Putamen (tissue), 1 donor: ENCODE data around the gene PRPF31.

Source experiments
- DNase-seq: peaks from one replicate; pipeline ENCODE4 v3.0.0-alpha.2; 2016; ENCODE audit warnings: low spot score

PRPF31 gene

DNA sequence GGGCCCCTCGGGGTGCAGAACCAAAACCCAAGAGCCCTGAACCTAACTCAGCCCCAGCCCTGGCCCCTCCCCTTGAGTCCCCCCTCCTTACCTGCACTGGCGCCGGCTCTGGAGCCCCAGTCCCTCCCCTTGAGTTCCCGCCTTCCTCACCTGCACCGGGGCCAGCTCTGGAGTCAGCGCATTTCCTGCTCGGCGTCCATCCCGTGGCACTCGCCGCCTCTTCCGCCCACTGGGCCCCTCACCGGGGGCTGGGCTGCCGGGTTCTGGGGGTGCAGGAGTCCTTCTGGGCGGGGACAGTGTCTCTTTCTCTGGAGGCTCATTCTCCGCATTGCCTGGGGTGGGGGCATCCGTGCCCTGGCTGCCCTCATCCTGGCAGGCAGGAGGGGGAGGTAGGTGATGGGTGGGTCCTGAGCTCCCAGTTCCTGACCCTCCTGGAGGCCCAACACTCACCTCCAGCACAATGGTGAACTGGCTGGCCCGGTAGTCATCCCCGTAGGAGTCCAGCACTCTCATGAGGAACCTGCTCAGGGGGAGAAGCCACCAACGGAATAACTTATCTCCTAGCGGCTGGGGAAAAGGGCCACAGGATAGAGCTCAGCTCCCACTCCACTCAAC, 7.6 kb upstream of the PRPF31 start:
- no peak for DNase-seq

GRCh38 chr19:54108496-54108895, 7.1 kb upstream of the PRPF31 start:
- DNase-seq = no peak

GRCh38 chr19:54109651-54110050, 5.9 kb upstream of the PRPF31 start:
- no peak for DNase-seq

GRCh38 chr19:54114340-54115108, 1.0 kb upstream of the PRPF31 start:
- no peak for DNase-seq

- no peak for DNase-seq
Observed at GRCh38 chr19:54121259-54121658, 5.7 kb downstream of the PRPF31 start.

GRCh38 chr19:54123682-54124081, 8.1 kb downstream of the PRPF31 start:
- no peak for DNase-seq

- DNase-seq = no peak
Observed at GRCh38 chr19:54124393-54124792, 8.8 kb downstream of the PRPF31 start.

DNA sequence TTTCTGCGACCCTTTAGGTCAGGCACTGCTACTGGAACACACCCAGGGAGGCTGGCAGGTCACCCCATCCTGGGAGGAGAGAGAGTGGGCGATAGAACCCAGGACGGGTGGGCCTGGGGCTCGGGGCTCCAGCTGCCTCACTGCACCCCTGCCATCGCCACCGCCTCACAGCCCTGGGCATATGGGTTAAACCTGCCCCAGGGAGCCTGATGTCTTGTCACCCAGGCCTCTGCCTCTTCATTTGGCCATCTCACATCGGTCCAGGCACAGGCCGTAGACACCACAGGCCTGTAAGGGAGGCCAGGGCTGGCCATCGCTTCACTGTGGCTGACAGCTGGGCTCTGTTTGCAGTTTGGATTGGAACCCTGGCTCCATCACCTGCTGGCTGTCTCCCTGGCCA, 10.2 kb downstream of the PRPF31 start:
- DNase-seq = no peak

- DNase-seq = no peak
Observed at GRCh38 chr19:54127688-54128440, 12.3 kb downstream of the PRPF31 start.

DNA sequence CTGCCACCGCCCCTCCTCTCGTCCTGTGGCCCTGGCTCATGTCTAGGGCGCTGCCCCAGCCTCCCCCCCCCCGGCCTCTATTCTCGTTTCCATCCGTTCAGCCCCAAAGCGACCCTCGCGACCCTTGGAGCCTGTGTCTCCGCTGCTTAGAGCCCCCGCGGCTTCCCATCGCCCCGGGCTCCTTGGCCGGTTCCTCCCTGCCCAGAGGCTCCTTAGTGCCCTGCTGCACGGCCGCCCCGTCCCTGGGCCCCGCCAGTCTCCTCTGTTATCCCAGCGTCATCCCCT, 12.8 kb downstream of the PRPF31 start:
- DNase-seq = no peak

DNA sequence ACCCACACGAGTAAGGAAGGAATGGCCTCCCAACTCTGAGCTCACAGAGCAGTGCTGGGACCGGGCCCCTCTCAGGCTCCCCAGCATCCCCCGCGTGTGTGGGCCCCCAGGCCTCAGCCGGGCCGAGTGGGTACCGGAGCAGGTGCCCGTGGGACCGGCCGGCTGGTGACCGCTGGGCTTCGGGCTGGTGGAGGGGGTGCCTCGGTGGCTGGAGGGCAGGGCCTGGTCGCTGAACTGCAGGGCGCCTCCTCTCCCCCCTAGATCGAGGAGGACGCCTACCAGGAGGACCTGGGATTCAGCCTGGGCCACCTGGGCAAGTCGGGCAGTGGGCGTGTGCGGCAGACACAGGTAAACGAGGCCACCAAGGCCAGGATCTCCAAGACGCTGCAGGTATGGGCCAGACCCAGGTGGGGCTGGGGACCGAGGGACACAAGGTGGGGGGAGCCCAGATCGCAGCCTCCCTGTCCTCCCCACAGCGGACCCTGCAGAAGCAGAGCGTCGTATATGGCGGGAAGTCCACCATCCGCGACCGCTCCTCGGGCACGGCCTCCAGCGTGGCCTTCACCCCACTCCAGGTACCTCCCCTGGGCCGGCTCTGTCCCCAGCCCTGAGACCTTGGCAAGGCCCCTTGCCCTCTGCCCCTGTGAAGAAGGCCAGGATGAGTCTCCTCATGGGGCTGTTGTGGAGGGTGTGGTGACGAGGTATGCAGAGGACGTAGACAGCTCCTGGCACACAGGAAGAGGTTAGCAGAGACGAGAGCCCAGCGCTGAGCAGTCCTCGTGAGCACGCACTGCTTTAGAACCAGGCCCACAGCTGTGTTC, 13.5 kb downstream of the PRPF31 start:
- no peak for DNase-seq

DNA sequence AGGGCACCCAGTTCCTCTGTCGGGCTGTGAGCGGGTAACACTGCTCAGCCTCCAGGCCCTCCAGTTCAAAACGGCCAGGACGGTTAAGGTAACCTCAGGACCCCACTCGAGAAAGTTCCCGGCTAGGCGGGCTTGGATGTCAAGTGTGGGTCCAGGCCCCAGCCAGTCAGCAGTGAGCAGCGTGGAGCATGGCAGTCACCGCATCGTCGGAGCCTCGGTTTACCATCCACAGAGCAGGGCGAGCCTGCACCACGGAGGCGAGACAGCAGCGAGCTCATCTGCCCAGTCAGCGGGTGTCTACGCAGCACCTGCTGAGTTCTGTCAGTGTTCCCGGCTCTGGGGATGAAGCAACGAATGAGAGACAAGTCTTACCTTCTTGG, 14.1 kb downstream of the PRPF31 start:
- DNase-seq = no peak

- peak; percentile 54 for DNase-seq
Observed at GRCh38 chr19:54133312-54133956, 17.9 kb downstream of the PRPF31 start.

DNA sequence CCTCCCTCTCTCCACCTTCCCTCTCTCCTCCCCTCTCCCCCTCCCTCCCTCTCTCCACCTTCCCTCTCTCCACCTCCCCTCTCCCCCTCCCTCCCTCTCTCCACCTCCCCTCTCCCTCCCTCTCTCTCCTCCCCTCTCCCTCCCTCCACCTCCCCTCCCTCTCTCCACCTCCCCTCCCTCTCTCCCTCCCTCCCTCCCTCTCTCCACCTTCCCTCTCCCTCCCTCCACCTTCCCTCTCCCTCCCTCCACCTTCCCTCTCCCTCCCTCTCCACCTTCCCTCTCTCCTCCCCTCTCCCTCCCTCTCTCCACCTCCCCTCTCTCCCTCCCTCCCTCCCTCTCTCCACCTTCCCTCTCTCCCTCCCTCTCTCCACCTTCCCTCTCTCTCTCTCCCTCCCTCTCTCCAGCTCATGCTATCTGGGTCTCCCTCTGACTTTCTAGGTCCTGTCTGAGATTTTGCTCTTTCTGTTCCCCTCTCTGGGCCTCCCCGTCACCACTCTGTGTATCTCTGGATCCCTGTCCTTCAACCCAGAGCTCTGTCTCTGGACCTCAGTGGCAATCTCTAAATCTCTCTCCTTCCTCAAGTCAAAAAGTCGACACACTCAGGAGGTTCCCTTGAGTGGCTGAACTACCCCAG, 18.5 kb downstream of the PRPF31 start:
- DNase-seq = no peak

GRCh38 chr19:54136086-54136863, 20.7 kb downstream of the PRPF31 start:
- DNase-seq = no peak

GRCh38 chr19:54136864-54137698, 21.5 kb downstream of the PRPF31 start:
- peak; percentile 100 for DNase-seq

DNA sequence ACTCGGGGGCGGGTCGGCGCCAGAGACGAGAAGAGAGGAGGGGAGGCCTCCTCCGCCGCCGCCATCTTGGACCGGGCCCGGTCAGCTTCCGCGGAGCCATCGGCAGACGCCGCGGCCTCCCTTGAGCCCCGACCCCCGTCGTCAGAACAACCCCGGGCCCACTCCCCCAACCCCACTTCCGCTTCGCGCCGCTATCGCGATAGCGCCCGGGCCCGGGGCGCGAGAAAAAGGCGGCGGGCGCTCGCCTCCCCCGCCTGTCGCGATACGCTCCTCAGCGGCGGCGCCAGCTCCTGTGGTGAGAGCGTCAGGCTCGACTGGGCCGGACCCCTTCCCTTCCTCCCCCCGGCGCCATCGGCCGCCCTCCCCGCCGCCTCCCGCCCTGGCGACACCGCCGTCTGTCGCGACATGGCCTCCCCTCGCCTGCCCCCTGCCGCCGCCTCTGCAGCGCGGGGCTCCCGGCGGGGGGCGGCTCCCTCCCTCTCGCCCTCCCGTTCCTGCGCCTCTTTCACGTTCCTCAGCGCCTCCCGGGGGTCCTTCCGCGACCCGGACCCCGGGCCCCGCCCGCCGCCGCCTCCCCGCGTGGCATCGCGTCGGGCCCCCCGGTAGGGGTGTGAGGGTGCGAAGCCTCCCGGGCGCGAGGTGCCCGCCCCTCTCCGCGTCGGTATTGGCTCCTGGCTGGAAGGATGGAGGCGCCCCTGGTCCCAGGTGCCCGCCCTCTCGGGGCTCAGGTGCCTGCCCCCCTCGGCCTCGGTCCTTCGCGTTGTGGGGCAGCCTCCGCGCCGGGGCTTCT, 22.3 kb downstream of the PRPF31 start, which contains the start of gene CNOT3:
Gene CNOT3 (plus strand): TSS at position 64 of the 790 bp plus-strand sequence. CDS start 5,217 bp downstream, outside the sequence.
- DNase-seq = no peak

DNA sequence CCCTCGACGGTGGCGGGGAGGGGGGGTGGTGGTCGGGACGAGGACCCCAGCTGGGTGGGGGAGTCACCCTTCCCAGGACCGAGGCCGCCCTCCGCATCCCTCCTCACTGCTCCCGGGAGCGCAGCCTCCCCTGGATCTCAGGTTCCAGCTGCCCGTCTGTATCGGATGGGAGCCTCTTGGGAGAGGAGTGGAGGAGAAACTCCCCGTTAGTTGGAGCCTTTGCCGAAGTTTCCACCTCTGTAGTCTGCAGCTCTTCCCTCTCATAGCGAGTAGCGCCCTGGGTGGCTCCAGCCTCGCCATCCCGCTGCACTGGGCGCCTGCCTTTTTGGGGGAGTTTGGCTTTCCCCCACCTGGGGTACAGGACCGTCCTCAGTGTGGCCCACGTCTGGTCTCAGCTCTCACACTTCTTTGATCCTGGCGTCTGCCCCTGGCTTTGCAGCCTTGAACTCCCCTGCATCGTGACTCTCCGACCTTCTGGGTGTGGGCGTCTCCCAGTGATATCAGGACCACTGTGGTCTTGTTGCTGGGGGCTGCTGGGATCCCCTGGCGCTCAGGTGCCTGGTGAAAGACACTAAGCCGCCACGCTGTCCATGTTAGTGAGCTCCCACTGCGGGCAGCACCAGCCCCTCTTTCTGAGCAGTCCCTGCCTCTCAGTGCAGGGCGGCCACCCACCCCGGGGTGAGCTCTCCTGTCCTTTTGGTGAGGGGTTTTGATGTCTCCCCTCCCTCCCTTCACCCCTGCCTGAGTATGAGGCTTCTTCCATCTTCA, 23.1 kb downstream of the PRPF31 start:
- DNase-seq = no peak
